GM12878 (cell line): ENCODE measurements around the gene RANGAP1. TPM values are rescaled to one million over a fixed set of nuclear protein-coding genes. Genes with fewer than 3 reads are reported as not detected.

Experiments used
- ATAC-seq: fragments of 200-7000 bp; cut with Tn5 transposase; 3 replicates; pipeline ENCODE4 v1.9.1; 2020; ENCODE audit warnings: mild to moderate bottlenecking, moderate library complexity
- BruUV-seq: library from RNA; stranded (reverse); fragments of 400-500 nt; replicated peaks from 2 replicates; lab custom pipeline; 2021; lab: Mats Ljungman, UMichigan
- CTCF ChIA-PET: fragments of 300-600 bp; sonication (Branson Sonifier 250); formaldehyde crosslinking; extraction: SDS; loops from one replicate; lab custom pipeline; 2021; ENCODE audit warnings: inconsistent platforms; lab: Yijun Ruan, JAX
- POLR2A ChIA-PET: fragments of 350-600 bp; formaldehyde crosslinking; extraction: SDS; loops from one replicate; lab custom pipeline; 2021; ENCODE audit warnings: inconsistent platforms; lab: Charles Lee
- RAD21 ChIA-PET: fragments of 300-600 bp; sonication (Branson Sonifier 250); formaldehyde crosslinking; loops from one replicate; lab custom pipeline; 2023; ENCODE audit warnings: antibody characterized with exemption; ENCODE audit not compliant: unreplicated experiment; lab: Charles Lee
- SMC1A ChIA-PET: fragments of 300-600 bp; sonication (Branson Sonifier 250); formaldehyde crosslinking; loops from one replicate; lab custom pipeline; 2023; ENCODE audit not compliant: unreplicated experiment, uncharacterized antibody; lab: Charles Lee
- DNase-seq: peaks from one replicate; pipeline ENCODE4 v3.0.0-alpha.2; 2011; ENCODE audit warnings: low read depth, low spot score
- FAIRE-seq: peaks from 3 replicates; lab custom pipeline; 2011; peaks lifted over from hg19 to GRCh38; lab: Jason Lieb, UNC
- H2AFZ ChIP-seq: 2 replicates; pipeline ENCODE4 v1.6.0; 2011; ENCODE audit warnings: low read depth, low read length, control low read depth; ENCODE audit not compliant: control insufficient read depth
- H3K27ac ChIP-seq: 2 replicates; pipeline ENCODE4 v1.5.1; 2011; ENCODE audit warnings: control low read depth; ENCODE audit not compliant: control insufficient read depth, insufficient read depth
- H3K27me3 ChIP-seq, 2 experiments: replicated peaks in 1 of 2; 2 replicates each; pipeline versions ENCODE4 v1.6.0 to v1.6.1; 2011; ENCODE audit warnings: low read length in 1 of 2; ENCODE audit not compliant: control insufficient read depth in 2 of 2, insufficient read depth in 2 of 2
- H3K36me3 ChIP-seq, 2 experiments: 2 replicates each; pipeline ENCODE4 v1.5.1; 2011; ENCODE audit warnings: low read length in 1 of 2; ENCODE audit not compliant: control insufficient read depth in 2 of 2, insufficient read depth in 2 of 2
- H3K4me1 ChIP-seq: 2 replicates; pipeline ENCODE4 v1.6.1; 2011; ENCODE audit warnings: mild to moderate bottlenecking, low read length, moderate library complexity, mixed read lengths; ENCODE audit not compliant: control insufficient read depth, insufficient read depth
- H3K4me2 ChIP-seq: 2 replicates; pipeline ENCODE4 v1.6.0; 2011; ENCODE audit warnings: control low read depth; ENCODE audit not compliant: control insufficient read depth, insufficient read depth
- H3K4me3 ChIP-seq: fragments of 200-600 bp; sonication (generic); 2 replicates; pipeline ENCODE4 v1.5.1; 2016
- H3K79me2 ChIP-seq: 2 replicates; pipeline ENCODE4 v1.6.0; 2011; ENCODE audit warnings: low read length; ENCODE audit not compliant: control insufficient read depth, insufficient read depth
- H3K9ac ChIP-seq: 2 replicates; pipeline ENCODE4 v1.8.0; 2011; ENCODE audit warnings: low read length, control low read depth, mixed read lengths; ENCODE audit not compliant: control insufficient read depth, insufficient read depth
- H3K9me3 ChIP-seq: replicated peaks from 3 replicates; pipeline ENCODE4 v1.5.1; 2011; ENCODE audit warnings: mild to moderate bottlenecking, low read length; ENCODE audit not compliant: control insufficient read depth, insufficient read depth
- H4K20me1 ChIP-seq: 2 replicates; pipeline ENCODE4 v1.6.0; 2011; ENCODE audit not compliant: control insufficient read depth, insufficient read depth
- CHD4 ChIP-seq: fragments of 200-600 bp; sonication (generic); IDR thresholded peaks from 2 replicates; pipeline ENCODE4 v1.6.1; 2016; ENCODE audit warnings: mild to moderate bottlenecking
- GABPA ChIP-seq: IDR thresholded peaks from 2 replicates; pipeline ENCODE4 v1.6.1; 2014; ENCODE audit warnings: antibody characterized with exemption, low read depth, mild to moderate bottlenecking, inconsistent platforms
- HDAC2 ChIP-seq: fragments of 200-600 bp; sonication (generic); IDR thresholded peaks from 2 replicates; pipeline ENCODE4 v1.6.1; 2017
- MEF2A ChIP-seq: IDR thresholded peaks from 2 replicates; pipeline ENCODE4 v1.6.1; 2011; ENCODE audit warnings: low read depth, mild to moderate bottlenecking, low read length, moderate library complexity; ENCODE audit not compliant: insufficient read depth
- MTA2 ChIP-seq: fragments of 450-650 bp; IDR thresholded peaks from 2 replicates; pipeline ENCODE4 v1.6.1; 2016; ENCODE audit warnings: low read depth, mild to moderate bottlenecking, moderate library complexity
- NR2C1 ChIP-seq: fragments of 450-650 bp; IDR thresholded peaks from 2 replicates; pipeline ENCODE4 v1.6.1; 2017; ENCODE audit warnings: antibody characterized with exemption, mild to moderate bottlenecking, moderate library complexity
- PAX8 ChIP-seq: fragments of 450-650 bp; IDR thresholded peaks from 2 replicates; pipeline ENCODE4 v1.6.1; 2017; ENCODE audit warnings: mild to moderate bottlenecking, moderate library complexity
- POLR2A ChIP-seq: IDR thresholded peaks from 2 replicates; pipeline ENCODE4 v1.6.1; 2011; ENCODE audit warnings: low read depth, mild to moderate bottlenecking, low read length
- RAD51 ChIP-seq: fragments of 450-650 bp; IDR thresholded peaks from 2 replicates; pipeline ENCODE4 v1.6.1; 2016; ENCODE audit warnings: moderate library complexity, mild to moderate bottlenecking, inconsistent platforms
- SIN3A ChIP-seq: IDR thresholded peaks from 2 replicates; pipeline ENCODE4 v1.6.1; 2012; ENCODE audit warnings: low read depth, low read length, improper control_type of control experiment
- SIX5 ChIP-seq: IDR thresholded peaks from 2 replicates; pipeline ENCODE4 v1.6.1; 2011; ENCODE audit warnings: mild to moderate bottlenecking, low read depth, low read length, moderate library complexity; ENCODE audit not compliant: severe bottlenecking
- SMAD1 ChIP-seq: fragments of 450-650 bp; IDR thresholded peaks from 2 replicates; pipeline ENCODE4 v1.6.1; 2018; ENCODE audit warnings: mild to moderate bottlenecking, low read depth; ENCODE audit not compliant: partially characterized antibody
- STAT1 ChIP-seq: fragments of 450-650 bp; conservative IDR thresholded peaks from 2 replicates; pipeline ENCODE4 v1.6.1; 2014; ENCODE audit warnings: antibody characterized with exemption, mild to moderate bottlenecking
- TARDBP ChIP-seq: IDR thresholded peaks from 2 replicates; pipeline ENCODE4 v1.6.1; 2016; ENCODE audit warnings: borderline replicate concordance
- TBL1XR1 ChIP-seq: IDR thresholded peaks from 2 replicates; pipeline ENCODE4 v1.6.1; 2012; ENCODE audit warnings: low read depth, low read length, improper control_type of control experiment
- YBX1 ChIP-seq: fragments of 450-650 bp; IDR thresholded peaks from 2 replicates; pipeline ENCODE4 v1.6.1; 2016; ENCODE audit warnings: antibody characterized with exemption
- ZNF622 ChIP-seq: fragments of 450-650 bp; IDR thresholded peaks from 2 replicates; pipeline ENCODE4 v1.6.1; 2017; ENCODE audit warnings: mild to moderate bottlenecking, inconsistent platforms
- WGBS: methylation state at CpG from one replicate; pipeline ENCODE4 v1.1.6; 2016; ENCODE audit warnings: low lambda C conversion rate; ENCODE audit not compliant: insufficient replicate concordance, insufficient coverage; ENCODE audit errors: missing lambda C conversion rate; 5-methylcytosine and 5-hydroxymethylcytosine counted together
- in situ Hi-C: fragments of 300-500 bp; cut with MboI; formaldehyde crosslinking; loops from 9 replicates; pipeline ENCODE4 v1.14.3; 2018; ENCODE audit warnings: mixed read lengths
- intact Hi-C: fragments of 100-400 bp; cut with micrococcal nuclease; formaldehyde crosslinking; loops from one replicate; pipeline ENCODE4 v1.14.2; 2022; ENCODE audit not compliant: unreplicated experiment
- polyA plus RNA-seq, 11 experiments: library from polyadenylated mRNA; depleted of rRNA in 4 of 11; unstranded in 6 of 11; stranded (reverse) in 5 of 11; fragments of >200 nt; fragmentation: Nextera tagmentation in 4 of 11; fragmentation: Illumina TruSeq in 1 of 11; extraction: Ambion mirVana in 4 of 11; extraction: Trizol in 1 of 11; gene quantifications; 1 replicate in 1 of 11; 2 replicates in 10 of 11; pipeline versions ENCODE4 v1.2.1 to v1.2.3, GENCODE V29; 2011 to 2016; ENCODE audit warnings: inconsistent platforms in 2 of 11, missing spikeins in 2 of 11, low read depth in 1 of 11
- total RNA-seq, 4 experiments: library from RNA; depleted of rRNA in 3 of 4; stranded (reverse); fragments of >200 nt in 3 of 4; fragmentation: Illumina TruSeq in 1 of 4; extraction: Trizol in 1 of 4; gene quantifications; 2 replicates each; pipeline versions ENCODE4 v1.2.1 to v1.2.3, GENCODE V29; 2013 to 2021

Gene RANGAP1
- total and polyA plus RNA-seq, 10 of the 15 experiments (the other 5 are each of a cell fraction or from before 2014, with no cell fraction given) = 2.5 to 109 (median 60.2) TPM

GRCh38 chr22:41242396-41243117 is 43.4 kb downstream of the RANGAP1 start:
- ChIA-PET SMC1A (no interaction called here), RAD21 (interaction anchor here (0.9 kb wide), 1 partner anchor 319 kb away, joined by 4 read pairs; no protein-coding TSS in a partner anchor)
- H3K4me2 ChIP-seq = no peak overlapping the region
- no peak overlapping the region for H3K4me3 ChIP-seq
- TF ChIP-seq STAT1 (no peak), HDAC2 (no peak), POLR2A (no peak), CHD4 (no peak), ZNF622 (no peak), PAX8 (no peak), NR2C1 (no peak), YBX1 (no peak), SIN3A (no peak), SIX5 (no peak), SMAD1 (no peak), TBL1XR1 (no peak), GABPA (no peak), MEF2A (no peak), RAD51 (no peak), MTA2 (no peak), TARDBP (no peak)
- TF ChIP-seq, all 136 proteins: peak for 0
- no peaks in the 10 kb centered on the region for H3K4me1 ChIP-seq
- POLR2A ChIA-PET = no interaction called here
- in situ Hi-C loops = no loop called here
- no peak overlapping the region for H2AFZ ChIP-seq
- no peaks in the 10 kb centered on the region for H3K9me3 ChIP-seq
- intact Hi-C loops = no loop called here
- no peaks in the 10 kb centered on the region for H4K20me1 ChIP-seq
- H3K36me3 ChIP-seq = peaks cover 3 to 14% of the 10 kb centered on the region in 2 experiments; a peak in 2 of 4 replicates
- FAIRE-seq (no peak), DNase-seq (no peak), ATAC-seq (no peak)
- no peak overlapping the region for H3K9ac ChIP-seq
- no peaks in the 10 kb centered on the region for H3K27me3 ChIP-seq
- no peaks in the 10 kb centered on the region for H3K79me2 ChIP-seq
- WGBS = 98% methylated on average over 18 of the region's 18 CpGs
- CTCF ChIA-PET = interaction anchor here (0.6 to 2.3 kb wide), 2 partner anchors 310 to 320 kb away, joined by 3 to 14 read pairs; no protein-coding TSS in a partner anchor
- H3K27ac ChIP-seq = no peak overlapping the region
- no TSS peak for BruUV-seq
